SU-DHL-6 (cell line): ENCODE data around the gene KLF11.

Experiments
- H2AFZ ChIP-seq: fragments of 200-600 bp; sonication (generic); 2 replicates; pipeline ENCODE4 v1.6.1; 2014; ENCODE audit warnings: low read depth, mild to moderate bottlenecking, moderate library complexity, mixed read lengths, antibody characterized with exemption, low read length; ENCODE audit not compliant: severe bottlenecking
- H3F3A ChIP-seq: fragments of 200-600 bp; shearing (Covaris generic); 2 replicates; pipeline ENCODE4 v1.6.0; 2016; ENCODE audit warnings: antibody characterized with exemption, mild to moderate bottlenecking; ENCODE audit not compliant: insufficient read depth
- H3K27ac ChIP-seq: fragments of 200-600 bp; sonication (generic); 2 replicates; pipeline ENCODE4 v1.5.1; 2016; ENCODE audit warnings: low read depth, mild to moderate bottlenecking, low read length, moderate library complexity, mixed read lengths
- H3K27me3 ChIP-seq: fragments of 200-600 bp; sonication (generic), shearing (Covaris generic); 2 replicates; pipeline ENCODE4 v1.6.0; 2014; ENCODE audit warnings: mild to moderate bottlenecking, low read length
- H3K36me3 ChIP-seq: fragments of 200-600 bp; sonication (generic); 2 replicates; pipeline ENCODE4 v1.6.1; 2014; ENCODE audit warnings: mild to moderate bottlenecking, low read length, mixed read lengths
- H3K4me2 ChIP-seq: fragments of 300-600, 200-600 bp; shearing (Covaris generic), sonication (generic); 2 replicates; pipeline ENCODE4 v1.6.0; 2014; ENCODE audit warnings: low read length, low read depth, mild to moderate bottlenecking; ENCODE audit not compliant: poor library complexity, severe bottlenecking
- H3K4me3 ChIP-seq: fragments of 200-600 bp; sonication (generic); 2 replicates; pipeline ENCODE4 v1.5.1; 2014; ENCODE audit warnings: antibody characterized with exemption, low read length, mild to moderate bottlenecking, mixed read lengths; ENCODE audit not compliant: insufficient read depth, poor library complexity, severe bottlenecking
- H3K79me2 ChIP-seq: fragments of 200-600 bp; sonication (generic); 2 replicates; pipeline ENCODE4 v1.6.1; 2014; ENCODE audit warnings: mild to moderate bottlenecking, low read length, moderate library complexity; ENCODE audit not compliant: insufficient read depth
- H3K9ac ChIP-seq: fragments of 200-600 bp; sonication (generic); 2 replicates; pipeline ENCODE4 v1.7.0; 2014; ENCODE audit warnings: mild to moderate bottlenecking, low read length
- H3K9me2 ChIP-seq: fragments of 200-600 bp; sonication (generic); replicated peaks from 2 replicates; pipeline ENCODE4 v1.6.1; 2014; ENCODE audit warnings: low read length; ENCODE audit not compliant: insufficient read depth
- H3K9me3 ChIP-seq: fragments of 200-600 bp; sonication (generic); 2 replicates; pipeline ENCODE4 v1.6.1; 2014; ENCODE audit warnings: low read length, mixed read lengths; ENCODE audit not compliant: insufficient read depth
- H4K20me1 ChIP-seq: fragments of 200-600 bp; sonication (generic); 2 replicates; pipeline ENCODE4 v1.6.1; 2014; ENCODE audit warnings: low read depth, mild to moderate bottlenecking, antibody characterized with exemption, low read length, moderate library complexity, mixed read lengths
- EZH2phosphoT487 ChIP-seq: fragments of 200-600 bp; sonication (generic), shearing (Covaris generic); conservative IDR thresholded peaks from 2 replicates; pipeline ENCODE4 v1.6.1; 2018; ENCODE audit warnings: mild to moderate bottlenecking, antibody characterized with exemption, low read length, moderate library complexity, mixed read lengths
- TF ChIP-seq, protein P1 (sequence below): fragments of 200-600 bp; sonication (generic); IDR thresholded peaks from one replicate; pipeline ENCODE4 v1.5.1; 2017; ENCODE audit warnings: antibody characterized with exemption, mild to moderate bottlenecking, low read length, moderate library complexity; ENCODE audit not compliant: insufficient read depth, poor library complexity, severe bottlenecking

The KLF11 gene

DNA sequence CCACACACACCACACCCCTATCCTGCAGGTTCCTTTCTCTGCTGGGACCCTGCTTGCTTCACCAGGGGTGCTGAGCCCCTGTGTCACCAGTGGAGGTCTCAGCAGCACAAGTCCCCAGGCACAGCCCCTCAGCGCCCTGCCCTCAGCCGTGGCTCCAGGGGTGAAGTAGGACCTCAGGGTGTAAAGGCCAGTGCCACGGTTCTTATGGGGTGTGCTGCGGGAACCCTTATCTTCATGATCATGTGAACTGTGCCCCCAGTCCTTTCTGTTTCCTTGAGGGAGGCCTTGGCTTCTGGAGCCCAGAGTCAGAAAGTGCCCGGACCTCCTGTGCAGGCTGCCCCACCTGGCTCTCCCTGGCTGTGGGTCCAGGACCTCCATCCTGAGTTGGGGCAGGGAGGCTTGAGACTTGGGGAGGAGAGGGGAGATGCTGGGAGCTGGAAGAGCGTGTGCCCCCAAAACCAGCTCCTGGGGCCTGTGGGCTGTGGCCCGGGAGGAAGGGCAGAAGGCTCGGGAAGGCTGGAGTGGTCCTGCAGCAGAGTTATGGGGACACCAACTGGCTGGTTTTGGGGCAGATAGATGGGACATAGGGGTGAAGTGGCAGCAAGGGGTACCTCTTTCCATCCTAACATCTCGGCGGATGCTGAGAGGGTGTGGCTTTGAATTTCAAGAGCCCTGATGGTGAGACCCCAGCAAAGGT lies 20.2 kb upstream of the KLF11 start:
- H3K27me3 ChIP-seq = no peaks in the 10 kb centered on the region
- H3K9me3 ChIP-seq = no peaks in the 10 kb centered on the region
- no peaks in the 10 kb centered on the region for H3K36me3 ChIP-seq
- H3F3A ChIP-seq = no peaks in the 10 kb centered on the region
- no peak overlapping the region for H3K4me2 ChIP-seq
- H2AFZ ChIP-seq = no peak overlapping the region
- no peaks in the 10 kb centered on the region for H4K20me1 ChIP-seq
- no peak overlapping the region for H3K9ac ChIP-seq
- no peak overlapping the region for H3K4me3 ChIP-seq
- no peaks in the 10 kb centered on the region for H3K79me2 ChIP-seq
- H3K27ac ChIP-seq = no peak overlapping the region
- no peak for TF ChIP-seq EZH2phosphoT487
- H3K9me2 ChIP-seq = no peaks in the 10 kb centered on the region

DNA sequence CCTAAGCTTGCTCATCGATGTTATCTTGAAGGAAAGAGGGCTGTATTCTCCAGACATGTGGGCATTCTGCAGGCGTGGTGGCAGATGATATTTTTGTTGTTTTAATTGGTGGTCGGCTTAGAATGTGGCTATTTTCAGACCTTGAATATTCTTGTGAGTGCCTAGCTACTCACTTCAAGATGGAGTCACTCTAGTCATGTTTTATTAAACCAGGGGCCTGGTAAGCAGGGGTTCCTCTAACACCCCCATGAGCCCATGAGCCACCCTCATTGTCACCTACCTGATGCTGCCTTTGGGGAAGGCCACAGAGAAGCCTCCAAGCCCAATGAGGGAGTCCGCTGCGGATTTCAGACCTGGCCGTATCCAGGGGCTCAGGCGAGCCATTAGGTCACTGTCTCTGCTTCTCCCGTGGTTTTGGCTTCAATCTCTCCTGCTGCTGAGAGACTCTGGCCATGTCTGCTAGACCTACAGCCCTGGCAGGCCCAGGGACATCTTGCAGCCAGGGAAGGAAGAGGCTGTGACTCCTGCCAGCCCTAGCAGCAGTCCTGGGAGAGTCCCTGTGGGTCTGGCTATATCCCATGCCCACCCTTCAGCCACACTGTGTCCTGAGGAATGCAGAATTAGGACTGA lies 16.3 kb upstream of the KLF11 start:
- no peaks in the 10 kb centered on the region for H4K20me1 ChIP-seq
- H3K79me2 ChIP-seq = no peaks in the 10 kb centered on the region
- H3K9me3 ChIP-seq = no peaks in the 10 kb centered on the region
- H3K36me3 ChIP-seq = no peaks in the 10 kb centered on the region
- H2AFZ ChIP-seq = no peak overlapping the region
- no peak overlapping the region for H3K4me2 ChIP-seq
- TF ChIP-seq, protein P1, sequence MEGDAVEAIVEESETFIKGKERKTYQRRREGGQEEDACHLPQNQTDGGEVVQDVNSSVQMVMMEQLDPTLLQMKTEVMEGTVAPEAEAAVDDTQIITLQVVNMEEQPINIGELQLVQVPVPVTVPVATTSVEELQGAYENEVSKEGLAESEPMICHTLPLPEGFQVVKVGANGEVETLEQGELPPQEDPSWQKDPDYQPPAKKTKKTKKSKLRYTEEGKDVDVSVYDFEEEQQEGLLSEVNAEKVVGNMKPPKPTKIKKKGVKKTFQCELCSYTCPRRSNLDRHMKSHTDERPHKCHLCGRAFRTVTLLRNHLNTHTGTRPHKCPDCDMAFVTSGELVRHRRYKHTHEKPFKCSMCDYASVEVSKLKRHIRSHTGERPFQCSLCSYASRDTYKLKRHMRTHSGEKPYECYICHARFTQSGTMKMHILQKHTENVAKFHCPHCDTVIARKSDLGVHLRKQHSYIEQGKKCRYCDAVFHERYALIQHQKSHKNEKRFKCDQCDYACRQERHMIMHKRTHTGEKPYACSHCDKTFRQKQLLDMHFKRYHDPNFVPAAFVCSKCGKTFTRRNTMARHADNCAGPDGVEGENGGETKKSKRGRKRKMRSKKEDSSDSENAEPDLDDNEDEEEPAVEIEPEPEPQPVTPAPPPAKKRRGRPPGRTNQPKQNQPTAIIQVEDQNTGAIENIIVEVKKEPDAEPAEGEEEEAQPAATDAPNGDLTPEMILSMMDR = no peak
- no peak for TF ChIP-seq EZH2phosphoT487
- H3K9me2 ChIP-seq = no peaks in the 10 kb centered on the region
- H3F3A ChIP-seq = no peaks in the 10 kb centered on the region
- no peak overlapping the region for H3K4me3 ChIP-seq
- H3K9ac ChIP-seq = no peak overlapping the region
- no peak overlapping the region for H3K27ac ChIP-seq
- no peaks in the 10 kb centered on the region for H3K27me3 ChIP-seq

DNA sequence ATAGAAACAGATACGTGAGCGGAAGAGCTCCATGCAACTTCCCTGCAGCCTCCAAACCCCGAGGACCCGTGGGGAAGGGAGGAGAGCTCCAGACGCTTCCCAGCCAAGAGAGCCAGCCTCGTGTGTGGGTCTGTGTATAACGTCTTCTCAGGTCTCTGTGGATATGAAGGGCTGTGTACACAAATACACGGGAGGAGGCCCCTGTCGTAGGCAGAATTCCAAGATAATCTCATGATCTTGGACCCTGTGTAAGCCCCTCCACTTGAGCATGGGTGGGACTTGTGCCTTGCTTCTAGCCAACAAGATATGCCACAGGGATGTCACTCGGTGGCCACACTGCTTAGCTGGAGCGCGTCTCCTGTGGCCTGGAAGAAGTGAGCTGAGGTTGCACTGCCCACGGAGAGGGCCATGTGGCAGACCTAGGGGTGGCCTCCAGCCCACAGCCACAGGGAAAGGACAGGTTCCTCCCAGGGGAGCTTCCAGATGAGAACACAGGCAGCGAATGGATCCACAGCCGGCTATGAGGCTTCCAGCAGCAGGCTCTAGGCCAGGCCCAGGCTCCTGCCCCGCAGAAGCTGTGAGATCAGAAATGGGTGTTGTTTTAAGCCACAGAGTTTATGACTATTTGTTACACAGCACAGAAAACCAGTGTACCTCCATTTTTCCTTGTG lies 15.6 kb upstream of the KLF11 start:
- Histone ChIP-seq H3K79me2 (no peaks in the 10 kb centered on the region), H3K9me3 (no peaks in the 10 kb centered on the region), H3K9ac (no peak overlapping the region), H3K27ac (no peak overlapping the region), H3K27me3 (no peaks in the 10 kb centered on the region), H4K20me1 (no peaks in the 10 kb centered on the region), H3K4me2 (no peak overlapping the region), H3F3A (no peaks in the 10 kb centered on the region), H2AFZ (no peak overlapping the region), H3K9me2 (no peaks in the 10 kb centered on the region), H3K36me3 (no peaks in the 10 kb centered on the region), H3K4me3 (no peak overlapping the region)
- TF ChIP-seq, protein P1 = no peak
- TF ChIP-seq EZH2phosphoT487 = no peak
